A673 (cell line): ENCODE data around the gene CBX8.

Experiments
- CTCF ChIP-seq: fragments of 300-800, 200-600 bp; sonication (generic); conservative IDR thresholded peaks from 2 replicates; pipeline ENCODE4 v1.5.1; 2017; ENCODE audit warnings: low read depth, mild to moderate bottlenecking, antibody characterized with exemption, low read length, moderate library complexity, mixed read lengths
- EZH2 ChIP-seq: fragments of 200-600 bp; sonication (generic); IDR thresholded peaks from 2 replicates; pipeline ENCODE4 v1.6.1; 2017; ENCODE audit warnings: borderline replicate concordance, low read depth, mild to moderate bottlenecking, mixed read lengths, antibody characterized with exemption, low read length; ENCODE audit not compliant: poor library complexity, severe bottlenecking

- no peak for TF ChIP-seq CTCF
- no peak for TF ChIP-seq EZH2
Measured at GRCh38 chr17:79755591-79755990, 41.3 kb downstream of the CBX8 start.
